ENCODE results near the gene TMUB1. TPM values are rescaled to one million over a fixed set of nuclear protein-coding genes. Genes with fewer than 3 reads are reported as not detected.

TMUB1 gene
- total and polyA plus RNA-seq, 9 of the 15 experiments (the other 6 are each of a cell fraction or from before 2014, with no cell fraction given), result 0.14 to 241 (median 74.1) TPM

GRCh38 chr7:151082141-151083070 lies 887 bp downstream of the TMUB1 start (continued):
- TF ChIP-seq HCFC1 (IDR thresholded peaks at IDR 0.05; ENCODE audit: low read depth, low read length) (no peak), THAP7 (CRISPR knock-in tag; IDR thresholded peaks at IDR 0.05) (no peak), NRF1 (conservative IDR thresholded peaks at IDR 0.05 in 1 of 2, IDR thresholded peaks at IDR 0.05 in 1 of 2) (no peak; a peak in 1 of 4 replicates), SREBF1 (IDR thresholded peaks at IDR 0.05; ENCODE audit: borderline replicate concordance, low read depth, low read length) (no peak), GTF2E2 (tag; IDR thresholded peaks at IDR 0.05) (no peak), BDP1 (IDR thresholded peaks at IDR 0.05; ENCODE audit: insufficient read depth, insufficient read length) (no peak), GATA2 (CRISPR knock-in tag; IDR thresholded peaks at IDR 0.05) (no peak), ZNF174 (CRISPR knock-in tag; IDR thresholded peaks at IDR 0.05) (no peak), ZNF707 (CRISPR knock-in tag; conservative IDR thresholded peaks at IDR 0.05) (no peak), KDM5B (IDR thresholded peaks at IDR 0.05; ENCODE audit: insufficient replicate concordance, low read depth, low read length) (peak; percentile 45), BCL6 (CRISPR knock-in tag; IDR thresholded peaks at IDR 0.05) (no peak), SMARCE1 (IDR thresholded peaks at IDR 0.05) (peak; percentile 70), RBM17 (IDR thresholded peaks at IDR 0.05; ENCODE audit: borderline replicate concordance, low read depth, low read length) (no peak), ZNF764 (CRISPR knock-in tag; IDR thresholded peaks at IDR 0.05; ENCODE audit: low read depth) (no peak), LARP7 (IDR thresholded peaks at IDR 0.05) (peak; percentile 95), CEBPG (CRISPR knock-in tag; IDR thresholded peaks at IDR 0.05) (no peak), CEBPG (tag; conservative IDR thresholded peaks at IDR 0.05 in 1 of 2, IDR thresholded peaks at IDR 0.05 in 1 of 2) (no peak), SOX6 (IDR thresholded peaks at IDR 0.05) (no peak)
- TF ChIP-seq, protein P1, sequence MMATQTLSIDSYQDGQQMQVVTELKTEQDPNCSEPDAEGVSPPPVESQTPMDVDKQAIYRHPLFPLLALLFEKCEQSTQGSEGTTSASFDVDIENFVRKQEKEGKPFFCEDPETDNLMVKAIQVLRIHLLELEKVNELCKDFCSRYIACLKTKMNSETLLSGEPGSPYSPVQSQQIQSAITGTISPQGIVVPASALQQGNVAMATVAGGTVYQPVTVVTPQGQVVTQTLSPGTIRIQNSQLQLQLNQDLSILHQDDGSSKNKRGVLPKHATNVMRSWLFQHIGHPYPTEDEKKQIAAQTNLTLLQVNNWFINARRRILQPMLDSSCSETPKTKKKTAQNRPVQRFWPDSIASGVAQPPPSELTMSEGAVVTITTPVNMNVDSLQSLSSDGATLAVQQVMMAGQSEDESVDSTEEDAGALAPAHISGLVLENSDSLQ (IDR thresholded peaks at IDR 0.05), result peak; percentile 26; the same call in 1 of the 2 replicates
- TF ChIP-seq, protein P2, sequence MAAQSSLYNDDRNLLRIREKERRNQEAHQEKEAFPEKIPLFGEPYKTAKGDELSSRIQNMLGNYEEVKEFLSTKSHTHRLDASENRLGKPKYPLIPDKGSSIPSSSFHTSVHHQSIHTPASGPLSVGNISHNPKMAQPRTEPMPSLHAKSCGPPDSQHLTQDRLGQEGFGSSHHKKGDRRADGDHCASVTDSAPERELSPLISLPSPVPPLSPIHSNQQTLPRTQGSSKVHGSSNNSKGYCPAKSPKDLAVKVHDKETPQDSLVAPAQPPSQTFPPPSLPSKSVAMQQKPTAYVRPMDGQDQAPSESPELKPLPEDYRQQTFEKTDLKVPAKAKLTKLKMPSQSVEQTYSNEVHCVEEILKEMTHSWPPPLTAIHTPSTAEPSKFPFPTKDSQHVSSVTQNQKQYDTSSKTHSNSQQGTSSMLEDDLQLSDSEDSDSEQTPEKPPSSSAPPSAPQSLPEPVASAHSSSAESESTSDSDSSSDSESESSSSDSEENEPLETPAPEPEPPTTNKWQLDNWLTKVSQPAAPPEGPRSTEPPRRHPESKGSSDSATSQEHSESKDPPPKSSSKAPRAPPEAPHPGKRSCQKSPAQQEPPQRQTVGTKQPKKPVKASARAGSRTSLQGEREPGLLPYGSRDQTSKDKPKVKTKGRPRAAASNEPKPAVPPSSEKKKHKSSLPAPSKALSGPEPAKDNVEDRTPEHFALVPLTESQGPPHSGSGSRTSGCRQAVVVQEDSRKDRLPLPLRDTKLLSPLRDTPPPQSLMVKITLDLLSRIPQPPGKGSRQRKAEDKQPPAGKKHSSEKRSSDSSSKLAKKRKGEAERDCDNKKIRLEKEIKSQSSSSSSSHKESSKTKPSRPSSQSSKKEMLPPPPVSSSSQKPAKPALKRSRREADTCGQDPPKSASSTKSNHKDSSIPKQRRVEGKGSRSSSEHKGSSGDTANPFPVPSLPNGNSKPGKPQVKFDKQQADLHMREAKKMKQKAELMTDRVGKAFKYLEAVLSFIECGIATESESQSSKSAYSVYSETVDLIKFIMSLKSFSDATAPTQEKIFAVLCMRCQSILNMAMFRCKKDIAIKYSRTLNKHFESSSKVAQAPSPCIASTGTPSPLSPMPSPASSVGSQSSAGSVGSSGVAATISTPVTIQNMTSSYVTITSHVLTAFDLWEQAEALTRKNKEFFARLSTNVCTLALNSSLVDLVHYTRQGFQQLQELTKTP (IDR thresholded peaks at IDR 0.05; ENCODE audit: low read depth in 1 of 2, partially characterized antibody in 2 of 2), result peak in 1 of 2 experiments; percentile 18
- TF ChIP-seq, protein P3, sequence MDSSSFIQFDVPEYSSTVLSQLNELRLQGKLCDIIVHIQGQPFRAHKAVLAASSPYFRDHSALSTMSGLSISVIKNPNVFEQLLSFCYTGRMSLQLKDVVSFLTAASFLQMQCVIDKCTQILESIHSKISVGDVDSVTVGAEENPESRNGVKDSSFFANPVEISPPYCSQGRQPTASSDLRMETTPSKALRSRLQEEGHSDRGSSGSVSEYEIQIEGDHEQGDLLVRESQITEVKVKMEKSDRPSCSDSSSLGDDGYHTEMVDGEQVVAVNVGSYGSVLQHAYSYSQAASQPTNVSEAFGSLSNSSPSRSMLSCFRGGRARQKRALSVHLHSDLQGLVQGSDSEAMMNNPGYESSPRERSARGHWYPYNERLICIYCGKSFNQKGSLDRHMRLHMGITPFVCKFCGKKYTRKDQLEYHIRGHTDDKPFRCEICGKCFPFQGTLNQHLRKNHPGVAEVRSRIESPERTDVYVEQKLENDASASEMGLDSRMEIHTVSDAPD (CRISPR knock-in tag; IDR thresholded peaks at IDR 0.05), result no peak

All from K562 (cell line).